BE2C (cell line): ENCODE results near the gene WDR38.

ENCODE experiments used
- DNase-seq: peaks from one replicate; pipeline ENCODE4 v3.0.0-alpha.2; 2020
- H3K27me3 ChIP-seq: fragments of 250-450 bp; sonication (Bioruptor Pico); 2 replicates; pipeline ENCODE4 v1.5.1; 2020; ENCODE audit warnings: mild to moderate bottlenecking
- H3K36me3 ChIP-seq: fragments of 250-450 bp; sonication (Bioruptor Pico); 2 replicates; pipeline ENCODE4 v1.5.1; 2020; ENCODE audit warnings: mild to moderate bottlenecking
- H3K4me1 ChIP-seq: fragments of 250-450 bp; sonication (Bioruptor Pico); 2 replicates; pipeline ENCODE4 v1.5.1; 2020
- H3K4me3 ChIP-seq: 2 replicates; pipeline ENCODE4 v1.5.1; 2011; ENCODE audit warnings: low read depth, low read length
- H3K9me3 ChIP-seq: fragments of 250-450 bp; sonication (Bioruptor Pico); 2 replicates; pipeline ENCODE4 v1.5.1; 2020
- TF ChIP-seq, protein P1 (sequence below): IDR thresholded peaks from 2 replicates; pipeline ENCODE4 v1.5.1; 2012; ENCODE audit warnings: mild to moderate bottlenecking, low read depth, low read length

The WDR38 gene

DNA sequence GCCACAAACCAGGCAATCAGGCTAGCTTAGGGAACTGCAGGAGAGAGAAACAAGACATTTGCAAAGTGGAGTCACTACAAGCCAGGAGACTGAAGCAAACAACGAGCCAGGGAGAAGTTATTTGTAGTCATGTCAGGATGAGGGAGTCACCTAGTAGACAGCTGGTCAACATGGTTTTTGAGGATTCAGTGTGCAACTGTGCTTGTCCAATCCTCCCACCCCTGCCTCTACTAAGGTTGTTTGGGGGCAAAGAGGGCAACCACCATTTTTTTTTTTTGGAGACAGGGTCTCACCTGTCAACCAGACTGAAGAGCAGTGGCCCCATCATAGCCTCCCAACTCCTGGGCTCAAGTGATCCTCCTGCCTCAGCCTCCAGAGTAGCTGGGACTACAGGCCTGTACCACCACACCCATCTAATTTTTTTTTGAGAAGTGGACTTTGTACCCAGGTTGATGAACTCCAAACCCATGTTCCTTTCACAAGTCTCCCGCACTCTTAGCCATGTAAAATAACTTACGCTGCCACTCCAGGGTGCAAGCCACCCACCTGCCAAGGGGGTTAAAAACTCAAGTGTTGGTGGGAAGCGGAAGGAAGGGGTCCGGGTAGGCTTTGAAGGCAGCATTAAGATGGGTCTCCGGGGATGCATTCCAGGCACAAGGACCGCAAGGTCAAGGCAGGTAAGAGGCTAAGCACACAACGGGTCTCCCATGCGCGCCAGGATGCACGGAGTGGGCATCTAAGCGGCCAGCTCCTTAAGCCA, 7.5 kb downstream of the WDR38 start:
- Histone ChIP-seq H3K27me3 (no peaks in the 10 kb centered on the region), H3K4me1 (no peaks in the 10 kb centered on the region), H3K4me3 (peak overlapping the region; percentile 93), H3K36me3 (peaks cover 49% of the 10 kb centered on the region), H3K9me3 (no peaks in the 10 kb centered on the region)
- DNase-seq: no peak
- TF ChIP-seq, protein P1, sequence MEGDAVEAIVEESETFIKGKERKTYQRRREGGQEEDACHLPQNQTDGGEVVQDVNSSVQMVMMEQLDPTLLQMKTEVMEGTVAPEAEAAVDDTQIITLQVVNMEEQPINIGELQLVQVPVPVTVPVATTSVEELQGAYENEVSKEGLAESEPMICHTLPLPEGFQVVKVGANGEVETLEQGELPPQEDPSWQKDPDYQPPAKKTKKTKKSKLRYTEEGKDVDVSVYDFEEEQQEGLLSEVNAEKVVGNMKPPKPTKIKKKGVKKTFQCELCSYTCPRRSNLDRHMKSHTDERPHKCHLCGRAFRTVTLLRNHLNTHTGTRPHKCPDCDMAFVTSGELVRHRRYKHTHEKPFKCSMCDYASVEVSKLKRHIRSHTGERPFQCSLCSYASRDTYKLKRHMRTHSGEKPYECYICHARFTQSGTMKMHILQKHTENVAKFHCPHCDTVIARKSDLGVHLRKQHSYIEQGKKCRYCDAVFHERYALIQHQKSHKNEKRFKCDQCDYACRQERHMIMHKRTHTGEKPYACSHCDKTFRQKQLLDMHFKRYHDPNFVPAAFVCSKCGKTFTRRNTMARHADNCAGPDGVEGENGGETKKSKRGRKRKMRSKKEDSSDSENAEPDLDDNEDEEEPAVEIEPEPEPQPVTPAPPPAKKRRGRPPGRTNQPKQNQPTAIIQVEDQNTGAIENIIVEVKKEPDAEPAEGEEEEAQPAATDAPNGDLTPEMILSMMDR: no peak

DNA sequence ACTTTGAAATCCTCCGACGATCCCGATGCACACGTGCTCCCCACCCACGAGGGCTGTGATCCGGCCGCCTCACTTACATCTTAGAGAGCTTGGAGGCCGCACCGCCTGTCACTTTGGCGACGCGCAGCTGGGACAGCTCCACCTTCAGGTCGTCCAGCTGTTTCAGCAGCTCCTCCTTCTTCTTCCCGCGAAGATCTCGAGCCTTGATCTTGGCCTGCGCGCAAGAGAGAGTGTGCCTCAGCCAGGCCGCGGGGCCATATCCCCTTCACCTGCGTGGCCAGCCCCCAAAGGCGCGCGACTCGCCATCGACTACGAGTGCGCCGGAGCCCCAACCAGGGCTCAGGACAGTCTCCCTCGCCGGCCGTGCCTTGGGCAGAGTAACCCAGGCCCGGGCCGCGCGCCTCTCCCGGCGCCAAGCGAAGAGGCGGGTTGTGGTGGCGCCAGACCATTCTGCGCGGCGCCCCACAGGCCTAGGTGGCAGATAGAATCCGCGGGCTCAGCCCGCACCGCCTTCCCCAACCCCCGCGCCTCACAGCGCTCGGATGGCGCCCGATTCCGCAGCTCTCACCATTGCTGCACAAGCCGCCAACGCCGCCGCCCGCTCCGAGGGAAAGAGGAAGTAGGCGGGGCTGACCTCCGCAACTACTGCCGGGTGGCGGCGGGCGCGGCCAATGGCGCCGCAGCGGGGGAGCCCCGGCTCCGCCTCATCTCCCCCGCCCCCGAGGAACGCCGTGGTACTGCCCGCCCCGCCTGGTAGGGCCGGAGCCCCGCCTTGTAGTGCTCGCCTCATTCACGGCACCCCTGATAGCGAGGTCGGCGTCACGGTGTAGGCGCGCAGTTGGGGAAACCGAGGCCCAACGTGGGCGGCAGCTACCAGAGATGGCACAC, 8.3 kb downstream of the WDR38 start, which contains the start of the genes ARPC5L and RPL35:
Gene ARPC5L, plus strand, starts transcription at position 789 of the 888 bp plus-strand sequence. CDS start 7,161 bp downstream, outside the sequence.
Gene RPL35, minus strand, starts transcription at position 616 of the 888 bp plus-strand sequence. Its CDS starts 45 bp downstream, at position 571.
- TF ChIP-seq, protein P1: no peak
- DNase-seq: peak; percentile 97
- no peaks in the 10 kb centered on the region for H3K9me3 ChIP-seq
- H3K36me3 ChIP-seq: peaks cover 49% of the 10 kb centered on the region
- H3K27me3 ChIP-seq: no peaks in the 10 kb centered on the region
- H3K4me3 ChIP-seq: peak within 1 kb of the TSS; percentile 93
- no peaks in the 10 kb centered on the region for H3K4me1 ChIP-seq

DNA sequence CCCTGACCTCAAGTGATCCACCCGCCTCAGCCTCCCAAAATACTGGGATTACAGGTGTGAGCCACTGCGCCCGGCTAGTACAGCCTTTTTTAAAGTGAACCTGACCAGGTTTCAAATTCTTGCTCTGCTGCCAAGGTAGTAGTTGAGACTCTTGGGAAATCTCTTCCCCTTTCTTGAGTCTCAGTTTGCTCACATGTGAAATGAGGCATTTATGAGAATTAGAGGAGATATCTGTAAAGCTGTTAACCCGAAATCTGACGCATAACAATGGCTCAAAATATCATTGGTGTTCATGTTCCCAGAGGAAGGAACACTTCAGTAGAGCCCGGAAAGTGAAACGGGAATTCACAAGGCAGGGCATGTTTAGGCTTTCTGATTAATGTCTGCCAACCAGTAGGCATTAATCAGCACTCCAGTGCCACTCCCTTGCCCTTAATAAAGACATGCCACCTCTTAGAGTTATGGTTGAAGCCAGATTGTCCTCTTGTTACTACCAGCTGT, 10.2 kb downstream of the WDR38 start:
- no peak overlapping the region for H3K4me3 ChIP-seq
- no peaks in the 10 kb centered on the region for H3K27me3 ChIP-seq
- no peaks in the 10 kb centered on the region for H3K9me3 ChIP-seq
- TF ChIP-seq, protein P1: no peak
- DNase-seq: no peak
- peaks cover 31% of the 10 kb centered on the region for H3K36me3 ChIP-seq
- no peaks in the 10 kb centered on the region for H3K4me1 ChIP-seq

DNA sequence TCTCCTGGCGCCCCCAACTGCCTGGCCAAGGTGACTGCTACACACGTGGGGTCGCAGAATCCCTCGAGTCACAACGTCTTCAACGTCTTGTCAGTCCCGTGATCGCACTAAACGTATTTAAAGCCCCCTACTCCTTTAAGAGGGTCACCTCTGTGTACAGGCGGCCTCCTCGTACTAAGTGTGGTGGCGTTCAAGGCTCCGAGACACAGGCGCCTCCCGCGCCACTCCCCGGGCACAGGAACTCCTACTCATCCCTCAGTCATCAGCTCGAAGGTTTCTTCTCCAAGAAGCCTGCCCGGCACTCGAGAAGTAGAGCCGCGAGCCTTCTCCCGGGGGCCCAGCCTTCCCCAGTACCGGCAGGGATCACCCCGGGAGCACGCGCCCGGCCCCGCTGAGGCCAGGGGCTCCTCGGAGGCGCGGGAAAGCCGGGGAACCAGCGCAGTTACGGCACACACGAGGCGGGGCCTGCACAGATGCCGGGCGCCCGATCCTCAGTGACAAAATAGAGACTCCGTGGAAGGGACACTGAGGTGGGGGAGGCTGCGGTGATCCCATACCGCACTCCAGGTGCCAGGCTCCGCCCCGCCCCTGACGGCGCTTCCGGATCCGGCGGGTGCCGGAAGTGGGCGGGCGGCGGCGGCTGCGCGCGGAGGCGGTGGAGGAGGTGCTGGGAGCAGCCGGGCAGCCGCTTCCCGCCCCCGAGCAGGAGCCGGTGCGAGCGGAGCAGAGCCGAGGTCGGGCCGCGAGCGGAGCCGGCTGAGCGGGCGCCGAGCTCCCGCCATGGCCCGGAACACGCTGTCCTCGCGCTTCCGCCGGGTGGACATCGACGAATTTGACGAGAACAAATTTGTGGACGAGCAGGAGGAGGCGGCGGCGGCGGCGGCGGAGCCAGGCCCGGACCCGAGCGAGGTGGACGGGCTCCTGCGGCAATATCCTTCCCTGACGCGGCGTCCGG, 15.5 kb downstream of the WDR38 start:
- Histone ChIP-seq H3K4me3 (peak overlapping the region; percentile 95), H3K9me3 (no peaks in the 10 kb centered on the region), H3K4me1 (peaks cover 5% of the 10 kb centered on the region; the same call in 1 of the 2 replicates), H3K27me3 (no peaks in the 10 kb centered on the region), H3K36me3 (peaks cover 18% of the 10 kb centered on the region)
- TF ChIP-seq, protein P1: peak; percentile 30
- peak; percentile 95 for DNase-seq

DNA sequence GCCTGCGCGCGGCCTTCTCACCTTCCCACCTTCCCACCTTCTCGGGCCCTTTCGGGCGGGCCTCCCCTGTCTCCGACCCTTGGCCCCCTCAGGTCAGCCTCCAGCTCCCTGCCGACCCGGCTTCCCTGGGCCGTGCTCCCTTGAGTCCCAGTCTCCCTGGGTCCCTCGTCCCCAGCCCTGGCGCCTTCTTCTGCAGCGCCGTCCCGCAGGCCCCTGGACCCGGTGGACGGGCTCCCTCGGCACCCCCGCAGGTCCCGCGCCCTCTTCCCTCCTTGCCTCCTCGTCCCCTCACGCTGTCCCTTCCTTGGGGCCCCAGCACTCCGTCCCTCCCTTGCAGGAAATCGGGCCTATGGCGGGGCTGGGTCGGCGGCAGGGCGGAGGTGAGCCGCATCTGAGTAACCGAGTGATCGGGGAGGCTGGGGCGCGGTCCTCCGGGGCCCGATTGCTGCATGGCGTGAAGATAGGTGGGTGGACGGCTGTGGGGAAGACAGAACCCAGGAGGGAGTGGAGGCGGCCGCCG, 16.3 kb downstream of the WDR38 start:
- TF ChIP-seq, protein P1: no peak
- H3K9me3 ChIP-seq: no peaks in the 10 kb centered on the region
- H3K4me3 ChIP-seq: peak overlapping the region; percentile 95
- no peak for DNase-seq
- H3K4me1 ChIP-seq: peaks cover 5% of the 10 kb centered on the region; the same call in 1 of the 2 replicates
- H3K27me3 ChIP-seq: no peaks in the 10 kb centered on the region
- peaks cover 25% of the 10 kb centered on the region for H3K36me3 ChIP-seq
